ENCODE results near the gene AHSG. TPM values are rescaled to one million over a fixed set of nuclear protein-coding genes. Genes with fewer than 3 reads are reported as not detected.

AHSG gene
- total and polyA plus RNA-seq, 10 of the 15 experiments (the other 5 are each of a cell fraction or from before 2014, with no cell fraction given): 0.06 to 0.90 (median 0.15) TPM; not detected in 7

GRCh38 chr3:186653984-186654383 lies 41.1 kb downstream of the AHSG start (continued):
- TF ChIP-seq HSF1 (IDR thresholded peaks at IDR 0.05; ENCODE audit: low read depth, low read length) (no peak), HDAC2 (IDR thresholded peaks at IDR 0.05) (no peak), POLR2AphosphoS5 (IDR thresholded peaks at IDR 0.05; ENCODE audit: low read length) (no peak), LARP7 (IDR thresholded peaks at IDR 0.05) (no peak), NBN (IDR thresholded peaks at IDR 0.05) (no peak)

DNA sequence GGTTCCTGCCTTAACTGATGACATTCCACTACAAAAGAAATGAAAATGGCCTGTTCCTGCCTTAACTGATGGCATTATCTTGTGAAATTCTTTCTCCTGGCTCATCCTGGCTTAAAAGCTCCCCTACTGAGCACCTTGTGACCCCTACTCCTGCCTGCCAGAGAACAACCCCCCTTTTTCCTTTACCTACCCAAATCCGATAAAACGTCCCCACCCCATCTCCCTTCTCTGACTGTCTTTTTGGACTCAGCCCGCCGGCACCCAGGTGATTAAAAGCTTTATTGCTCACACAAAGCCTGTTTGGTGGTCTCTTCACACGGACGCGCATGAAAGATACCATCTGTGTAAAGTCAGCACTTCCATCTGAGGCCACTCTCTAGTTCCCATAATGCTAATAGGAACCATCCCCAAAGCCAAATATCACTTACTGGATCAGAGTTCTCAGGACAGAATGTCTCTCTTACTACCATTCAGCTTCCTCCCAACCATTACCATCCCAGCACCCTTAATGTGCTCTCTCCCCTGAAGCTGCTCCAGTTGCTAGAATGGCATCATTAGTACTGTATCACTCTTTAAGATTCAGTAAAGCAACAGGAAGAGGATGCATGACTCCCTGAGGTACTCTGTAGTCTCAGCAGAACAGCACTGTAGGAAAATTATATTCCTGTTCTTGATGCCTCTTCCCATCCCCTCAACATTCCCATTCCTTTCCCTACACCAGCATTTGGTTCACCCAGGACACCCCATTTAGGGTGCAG lies 50.7 kb downstream of the AHSG start:
- Histone ChIP-seq H3K4me1 (ENCODE audit: control insufficient read depth, insufficient read depth, low read length) (no peaks in the 10 kb centered on the region), H3K9ac (ENCODE audit: control insufficient read depth, insufficient read depth, low read length) (no peak overlapping the region), H3K9me3 (replicated peaks; ENCODE audit: control insufficient read depth, insufficient read depth, low read length) (no peaks in the 10 kb centered on the region), H3K36me3 (ENCODE audit: control insufficient read depth in 2 of 2, insufficient read depth in 2 of 2, low read length in 1 of 2) (no peaks in the 10 kb centered on the region), H3K79me2 (ENCODE audit: control insufficient read depth, insufficient read depth, low read length) (no peaks in the 10 kb centered on the region), H3K27me3 (replicated peaks in 1 of 2; ENCODE audit: control insufficient read depth in 2 of 2, insufficient read depth in 2 of 2, low read length in 1 of 2) (peaks cover 0 to 2% of the 10 kb centered on the region in 2 experiments; a peak in 2 of 4 replicates), H2AFZ (ENCODE audit: control insufficient read depth, low read depth, low read length) (no peak overlapping the region), H3K27ac (ENCODE audit: control insufficient read depth, insufficient read depth) (no peak overlapping the region), H3K4me3 (no peak overlapping the region), H4K20me1 (ENCODE audit: control insufficient read depth, insufficient read depth) (no peaks in the 10 kb centered on the region), H3K4me2 (ENCODE audit: control insufficient read depth, insufficient read depth) (no peak overlapping the region)
- DNase-seq (ENCODE audit: low read depth, low spot score): no peak
- CTCF ChIA-PET: interaction anchor here (0.6 to 1.3 kb wide), 2 partner anchors 49 to 1310 kb away, joined by 3 to 5 read pairs; no protein-coding TSS in a partner anchor
- TF ChIP-seq ZZZ3 (IDR thresholded peaks at IDR 0.05; ENCODE audit: control insufficient read depth, insufficient read length, low read depth) (no peak), USF2 (IDR thresholded peaks at IDR 0.05; ENCODE audit: borderline replicate concordance, low read depth, low read length) (no peak), SREBF2 (IDR thresholded peaks at IDR 0.05; ENCODE audit: low read length) (no peak), RAD21 (IDR thresholded peaks at IDR 0.05; ENCODE audit: insufficient read depth, low read depth, low read length) (no peak)
- POLR2A ChIA-PET: no interaction called here
- no TSS peak for BruUV-seq (replicated peaks)
- in situ Hi-C loops (cut with MboI): no loop called here
- WGBS (ENCODE audit: insufficient coverage, insufficient replicate concordance, low lambda C conversion rate, missing lambda C conversion rate): 69% methylated on average over 7 of the region's 7 CpGs
- RAD21 ChIA-PET (ENCODE audit: unreplicated experiment): no interaction called here
- no peak for FAIRE-seq
- no peak for ATAC-seq
- SMC1A ChIA-PET (ENCODE audit: uncharacterized antibody, unreplicated experiment): interaction anchor here (0.7 kb wide), 1 partner anchor 935 kb away, joined by 3 read pairs; no protein-coding TSS in a partner anchor
- intact Hi-C loops (cut with micrococcal nuclease; ENCODE audit: unreplicated experiment): no loop called here
